OCI-M2 (cell line): ENCODE measurements around the gene UNC5C.
"Not testable (repeated sequence)": the region's sequence is repeated elsewhere in the genome, so short reads cannot be mapped to it uniquely, and the experiment has no call there.

Experiments
- DNase-seq: peaks from one replicate; lab custom pipeline; 2025; ENCODE audit not compliant: unreplicated experiment; lab: John Stamatoyannopoulos, UW

UNC5C gene

DNA sequence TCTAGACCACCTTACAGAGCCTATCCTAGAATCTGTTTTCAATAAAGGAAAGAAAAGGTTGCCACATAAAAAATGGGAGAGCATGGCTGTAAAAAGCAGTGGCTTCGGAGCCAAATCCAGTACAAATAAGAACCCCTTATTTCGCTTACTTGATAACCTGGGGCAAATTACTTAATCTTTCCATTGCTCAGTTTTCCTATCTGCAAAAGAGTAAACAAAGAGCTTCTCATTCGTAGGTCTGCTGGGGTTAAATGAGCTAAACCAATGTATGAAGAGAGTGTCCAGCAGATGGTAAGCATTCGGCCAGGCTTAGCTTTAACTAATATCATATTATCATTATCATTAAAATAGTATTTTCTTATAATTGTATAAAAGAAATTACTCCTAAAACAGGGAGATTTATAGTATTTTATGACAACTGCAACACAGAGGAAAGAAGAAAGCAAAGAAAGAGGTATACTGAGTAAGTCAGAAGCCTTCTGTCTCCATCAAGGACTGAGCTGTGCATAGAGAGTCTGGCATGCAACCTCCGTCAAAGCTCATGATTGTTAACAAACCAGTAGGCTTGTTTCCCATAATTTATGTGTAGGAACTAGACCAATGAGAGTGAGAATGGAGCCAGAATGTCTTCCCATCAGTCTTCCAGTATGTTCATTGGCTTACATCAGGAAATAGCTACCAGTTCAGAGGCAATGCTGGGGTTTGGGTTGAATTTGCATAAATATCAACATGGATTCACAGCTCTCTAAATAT is 364.9 kb downstream of the UNC5C start:
- DNase-seq: no peak

DNA sequence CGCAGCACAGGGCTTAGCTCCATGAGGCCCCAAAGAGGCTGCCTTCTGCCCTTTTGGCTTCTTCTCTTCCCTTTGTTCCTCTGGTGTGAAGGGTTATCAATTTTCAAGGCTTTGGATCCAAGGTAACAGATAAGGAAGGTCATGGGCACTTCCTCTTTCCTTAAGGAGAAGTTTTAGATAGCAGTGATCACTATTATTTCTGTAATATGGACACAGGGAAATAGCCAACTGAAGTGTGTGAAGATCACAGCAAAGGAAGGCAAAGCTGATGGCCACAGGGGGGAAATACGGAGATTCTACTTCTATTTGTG is 366.8 kb downstream of the UNC5C start:
- DNase-seq: no peak

DNA sequence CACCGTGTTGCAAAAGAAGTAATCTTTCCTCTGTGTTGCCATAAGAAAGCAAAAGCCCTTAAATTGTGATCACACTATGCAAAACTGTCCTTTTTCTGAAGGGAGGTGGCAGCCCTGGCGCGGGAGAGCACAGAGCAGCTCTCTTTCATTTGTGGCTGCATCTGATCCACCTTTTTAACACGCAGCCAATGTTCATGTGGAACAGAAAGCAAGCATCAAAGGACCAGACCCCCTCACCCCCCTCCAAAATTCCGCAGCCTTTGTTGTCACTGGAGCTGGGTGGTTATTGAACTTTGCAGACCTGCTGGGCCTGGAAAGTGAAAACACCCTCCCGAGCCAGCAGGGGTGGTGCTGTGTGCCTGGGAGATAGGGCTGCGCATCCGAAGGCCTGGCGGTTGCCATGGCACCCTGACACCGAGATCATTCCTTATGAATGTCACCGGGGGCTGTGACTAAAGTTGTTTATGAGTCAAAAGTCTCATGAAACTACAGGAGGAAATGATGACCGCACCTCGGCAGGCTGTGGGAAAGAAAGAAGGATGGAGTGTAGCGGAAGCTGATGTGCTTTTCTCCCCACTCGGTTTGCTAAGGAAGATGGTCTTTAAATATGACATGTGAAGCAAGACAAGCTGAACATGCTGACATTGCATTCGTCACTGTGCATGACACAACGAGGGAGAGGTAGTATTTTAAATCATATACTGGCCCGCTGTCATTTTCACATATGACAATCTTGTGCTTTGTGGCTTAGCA is 367.4 kb downstream of the UNC5C start:
- DNase-seq: no peak

DNA sequence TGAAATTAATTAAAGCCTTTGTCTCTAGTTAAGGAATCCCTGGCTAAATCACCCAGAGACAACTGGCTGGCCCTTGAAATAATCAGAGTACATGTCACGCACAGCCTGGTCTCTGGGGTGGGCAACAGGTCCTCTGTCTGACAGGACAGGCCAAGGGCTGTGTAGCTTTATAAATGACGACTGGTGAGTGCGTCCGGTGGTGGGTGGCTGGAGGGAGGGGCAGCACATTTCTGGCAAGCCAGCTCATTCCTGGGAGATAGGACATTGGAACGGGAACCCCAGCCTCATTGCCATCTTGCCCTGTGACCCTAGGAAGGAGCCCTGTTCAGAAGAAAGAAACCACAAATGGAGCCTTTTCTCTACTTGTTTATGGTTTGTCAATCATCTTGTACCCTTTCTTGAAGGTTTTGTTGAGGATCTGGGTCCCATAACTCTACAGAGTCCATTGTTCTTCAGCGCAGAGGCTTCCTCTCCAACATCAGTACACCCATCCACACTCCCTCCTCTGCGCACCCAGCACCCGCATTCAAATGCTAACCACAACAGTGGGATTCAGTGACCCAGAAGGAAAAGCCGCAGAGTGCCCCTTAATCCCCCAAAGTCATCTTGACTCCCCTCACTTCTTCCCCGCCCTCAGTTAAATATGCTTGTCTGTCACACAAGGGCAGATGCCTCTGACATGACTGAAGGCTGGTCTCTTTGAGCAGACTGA is 368.1 kb downstream of the UNC5C start:
- no peak for DNase-seq

DNA sequence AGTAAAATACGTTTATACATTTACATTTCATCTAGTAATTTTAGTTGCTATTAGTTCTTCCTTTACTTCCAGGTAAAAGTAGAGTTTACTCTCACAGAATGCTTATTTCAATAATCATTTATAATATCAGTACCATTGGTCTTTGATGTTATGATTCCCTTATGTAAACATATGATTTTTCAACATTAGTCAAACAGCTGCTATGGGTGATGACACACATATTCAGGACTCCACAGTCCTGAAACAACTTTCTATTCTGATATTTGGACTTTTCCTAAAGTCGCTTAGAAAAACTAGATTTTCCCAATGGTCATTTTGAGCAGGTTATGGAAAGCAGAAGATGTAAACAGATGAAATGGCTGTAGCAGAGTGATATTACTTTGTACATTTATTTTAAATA is 369.8 kb downstream of the UNC5C start:
- DNase-seq: no peak

DNA sequence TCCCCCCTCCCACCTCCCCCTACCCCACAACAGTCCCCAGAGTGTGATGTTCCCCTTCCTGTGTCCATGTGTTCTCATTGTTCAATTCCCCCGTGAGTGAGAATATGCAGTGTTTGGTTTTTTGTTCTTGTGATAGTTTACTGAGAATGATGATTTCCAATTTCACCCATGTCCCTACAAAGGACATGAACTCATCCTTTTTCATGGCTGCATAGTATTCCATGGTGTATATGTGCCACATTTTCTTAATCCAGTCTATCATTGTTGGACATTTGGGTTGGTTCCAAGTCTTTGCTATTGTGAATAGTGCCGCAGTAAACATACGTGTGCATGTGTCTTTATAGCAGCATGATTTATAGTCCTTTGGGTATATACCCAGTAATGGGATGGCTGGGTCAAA is 377.4 kb downstream of the UNC5C start:
- not testable (repeated sequence) for DNase-seq

DNA sequence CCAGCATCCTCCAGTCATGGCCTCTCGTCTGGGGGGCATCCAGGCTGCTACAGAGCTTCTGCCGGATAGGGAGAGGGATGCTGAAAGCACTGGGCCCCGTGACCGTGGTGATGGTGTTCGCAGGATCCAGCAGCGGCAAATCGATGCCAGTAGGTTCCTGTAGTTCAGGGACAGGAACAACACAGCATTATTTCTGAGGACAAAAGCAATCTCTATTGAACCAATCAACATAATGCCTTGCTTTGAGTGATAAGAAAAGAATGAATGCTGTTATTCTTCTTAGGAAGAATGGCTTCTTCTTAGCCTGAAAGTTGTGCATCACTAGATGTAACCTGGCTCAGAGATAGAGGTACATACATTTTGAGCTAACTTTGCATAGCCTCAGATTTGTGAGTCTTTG is 378.6 kb downstream of the UNC5C start:
- DNase-seq: no peak

DNA sequence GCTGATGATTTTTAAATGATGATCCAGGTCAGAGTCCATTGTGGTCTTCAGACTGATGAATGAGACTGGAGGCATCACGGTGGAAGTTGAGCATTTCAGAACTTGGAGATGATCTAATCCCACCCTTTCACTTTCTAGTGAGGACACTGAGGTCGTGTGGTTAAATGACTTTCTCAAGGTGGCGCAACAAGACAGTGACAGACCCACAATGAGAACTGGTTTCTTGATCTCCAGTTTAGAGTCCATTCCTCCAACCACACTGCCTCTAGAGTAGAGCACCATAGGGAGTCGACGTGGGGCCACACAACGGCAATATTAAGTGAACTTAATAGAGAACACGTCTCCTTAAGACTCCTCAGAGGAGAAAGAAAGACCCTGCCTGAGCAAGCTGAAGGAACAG is 381.0 kb downstream of the UNC5C start:
- no peak for DNase-seq

DNA sequence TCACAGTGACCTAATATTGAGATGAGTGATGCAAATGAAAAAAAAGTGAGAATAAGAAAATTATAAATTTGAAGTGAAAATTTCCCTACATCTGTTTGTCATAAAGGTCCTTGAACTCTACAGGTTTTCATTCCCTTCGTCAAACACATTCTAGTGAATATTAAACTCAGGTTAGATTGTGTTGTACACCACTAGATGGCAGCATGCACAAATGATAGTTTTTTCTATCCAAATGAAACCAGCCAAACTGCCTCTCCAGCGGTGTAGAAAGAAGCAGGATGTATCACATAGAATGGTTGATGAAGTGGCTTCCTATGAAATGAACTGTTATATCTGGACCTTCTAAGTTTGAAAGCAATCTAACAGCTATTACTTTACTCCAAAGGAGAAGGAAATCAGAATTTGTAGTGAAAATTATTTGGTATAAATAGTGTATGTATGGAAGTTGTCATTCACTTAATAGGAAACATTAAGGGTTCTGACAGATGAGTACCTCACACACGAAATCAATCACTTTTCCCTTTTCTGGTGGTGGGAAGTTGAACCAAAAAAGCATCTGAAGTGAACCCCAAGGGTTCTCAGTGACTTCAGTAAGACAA is 382.7 kb downstream of the UNC5C start:
- no peak for DNase-seq

DNA sequence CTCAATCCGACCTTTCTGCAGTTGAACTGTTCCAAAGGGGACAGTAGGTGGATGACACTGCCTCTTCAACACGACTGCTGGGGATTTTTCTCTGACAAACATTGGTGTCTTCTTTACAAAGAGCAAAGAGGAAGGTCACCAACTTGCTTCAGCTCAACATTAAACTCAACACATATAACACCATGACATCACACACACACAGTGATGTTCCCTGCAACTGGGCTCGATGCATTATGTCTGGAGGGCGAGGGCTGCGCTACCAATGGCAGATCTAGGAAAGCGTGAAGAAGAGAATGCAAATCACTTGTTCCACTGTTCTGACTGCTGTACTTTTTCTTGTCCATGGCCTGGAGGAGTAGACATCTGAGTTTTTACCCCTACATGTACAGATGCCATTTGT is 385.9 kb downstream of the UNC5C start:
- DNase-seq: no peak

DNA sequence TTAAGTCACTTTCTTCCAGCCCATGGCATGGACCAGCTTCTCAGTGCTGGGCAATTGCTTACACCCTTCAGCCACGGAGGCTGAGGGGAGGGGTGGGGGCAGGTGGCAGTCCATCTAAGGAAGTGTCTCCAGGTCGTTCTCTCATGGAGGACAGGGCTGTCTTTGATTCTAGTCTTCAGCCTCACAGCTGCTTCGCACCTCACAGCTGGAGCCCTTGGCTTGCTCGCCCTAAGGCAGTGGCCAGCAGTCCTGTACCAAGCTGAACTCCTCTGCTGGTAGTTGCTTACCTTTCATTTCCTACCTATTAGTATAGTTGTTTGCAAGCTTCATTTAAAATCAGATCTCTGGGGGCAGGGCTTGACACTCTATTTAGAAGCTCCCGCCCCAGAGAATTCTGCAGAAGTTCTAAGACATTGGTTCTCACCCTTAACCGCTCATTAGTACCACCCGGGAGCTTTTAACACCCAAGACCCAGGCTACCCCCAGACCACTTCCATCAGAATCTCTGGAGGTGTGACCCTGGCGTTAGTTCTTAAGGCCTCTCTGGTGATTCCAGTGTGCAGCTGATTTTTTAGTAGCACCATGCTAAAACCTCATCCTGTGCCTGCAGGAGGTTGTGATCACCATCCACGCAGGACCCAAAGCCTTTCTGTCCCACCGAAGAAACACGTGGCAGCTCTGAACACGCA is 386.8 kb downstream of the UNC5C start:
- no peak for DNase-seq

DNA sequence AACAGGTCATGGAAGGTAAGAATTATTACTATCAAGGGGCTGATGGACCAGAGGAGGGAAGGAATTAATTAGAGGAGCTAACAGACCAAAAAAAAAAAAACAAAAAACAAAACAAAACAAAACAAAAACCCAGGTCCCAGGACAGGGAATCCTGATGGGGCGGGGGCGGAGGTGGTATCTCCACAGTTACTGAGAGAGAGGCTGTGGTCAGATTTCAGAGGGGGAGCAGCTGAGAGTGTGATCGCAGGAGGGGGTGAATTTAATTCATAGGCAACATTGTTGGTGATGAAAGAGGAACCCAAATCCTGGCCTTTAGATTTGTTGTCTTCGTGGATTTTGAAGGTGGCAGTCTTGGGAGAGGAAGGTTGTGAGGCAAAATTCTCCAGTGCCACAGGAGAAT is 389.4 kb downstream of the UNC5C start:
- no peak for DNase-seq

DNA sequence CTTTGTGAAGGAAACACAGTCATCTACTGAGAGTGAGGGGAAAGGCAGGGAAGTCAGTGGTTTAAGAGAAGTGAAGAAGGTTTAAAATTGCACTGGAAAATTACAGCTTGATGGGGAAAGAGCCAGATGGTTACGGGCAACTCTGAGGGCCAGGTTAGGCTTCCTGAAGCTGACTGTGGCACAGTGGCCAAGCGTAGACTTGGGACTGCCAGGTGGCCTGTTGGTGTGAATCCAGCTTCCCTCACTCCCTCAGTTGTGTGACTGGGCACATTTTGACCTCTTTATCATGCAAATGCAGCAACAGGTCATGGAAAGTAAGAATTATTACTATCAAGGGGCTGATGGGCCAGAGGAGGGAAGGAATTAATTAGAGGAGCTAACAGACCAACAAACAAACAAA is 390.1 kb downstream of the UNC5C start:
- no peak for DNase-seq

DNA sequence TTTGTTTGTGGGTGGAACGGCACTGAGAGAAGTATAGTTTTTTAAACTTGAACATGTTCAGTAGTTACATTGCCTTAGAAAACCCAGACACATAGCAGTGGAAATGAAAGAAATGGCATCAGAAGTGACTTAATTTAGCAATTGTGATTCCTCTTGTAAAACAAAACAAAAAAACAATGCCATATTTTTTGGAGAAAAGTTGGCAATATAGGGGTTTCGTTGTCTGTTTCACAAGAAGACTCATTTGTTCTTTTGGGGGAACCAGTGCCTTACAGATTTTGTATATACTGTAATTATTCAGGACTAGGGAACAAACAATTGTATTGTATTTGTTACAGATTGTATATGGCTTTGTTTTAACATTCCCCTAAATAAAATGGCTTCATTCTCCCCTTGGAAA is 390.7 kb downstream of the UNC5C start:
- DNase-seq: no peak

DNA sequence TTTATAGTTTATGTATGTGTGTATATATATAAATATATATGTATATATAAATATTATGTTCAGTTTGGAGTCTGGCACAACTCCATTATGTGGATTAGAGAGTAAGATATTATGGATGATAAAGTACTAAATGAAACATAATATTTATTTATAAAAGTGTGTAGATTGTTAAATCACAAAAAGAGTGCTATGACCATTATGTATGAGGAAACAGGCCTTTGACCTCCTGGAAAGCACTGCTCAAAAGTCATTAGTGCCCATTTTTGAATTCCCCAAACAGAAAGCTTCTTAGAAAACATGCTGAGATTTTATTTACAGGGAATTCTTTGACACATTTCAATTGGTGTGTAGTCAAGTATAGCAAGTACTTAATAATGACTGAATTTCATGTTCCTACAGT is 391.2 kb downstream of the UNC5C start:
- DNase-seq: no peak

DNA sequence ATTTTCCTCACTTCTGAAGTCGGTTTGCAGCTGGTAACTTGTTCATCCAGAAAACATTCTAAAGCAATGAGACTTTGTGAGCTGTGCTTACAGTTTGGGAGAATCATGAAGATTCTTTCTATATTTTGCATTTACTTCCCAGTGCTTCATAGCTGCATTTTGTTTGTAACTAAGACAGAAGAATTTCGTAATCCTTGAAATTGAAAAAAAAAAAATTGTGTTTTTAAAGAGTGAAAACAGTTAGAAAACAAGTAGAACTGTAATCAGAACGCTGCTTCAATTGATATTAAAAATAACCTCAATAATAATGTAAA is 392.4 kb downstream of the UNC5C start:
- no peak for DNase-seq

DNA sequence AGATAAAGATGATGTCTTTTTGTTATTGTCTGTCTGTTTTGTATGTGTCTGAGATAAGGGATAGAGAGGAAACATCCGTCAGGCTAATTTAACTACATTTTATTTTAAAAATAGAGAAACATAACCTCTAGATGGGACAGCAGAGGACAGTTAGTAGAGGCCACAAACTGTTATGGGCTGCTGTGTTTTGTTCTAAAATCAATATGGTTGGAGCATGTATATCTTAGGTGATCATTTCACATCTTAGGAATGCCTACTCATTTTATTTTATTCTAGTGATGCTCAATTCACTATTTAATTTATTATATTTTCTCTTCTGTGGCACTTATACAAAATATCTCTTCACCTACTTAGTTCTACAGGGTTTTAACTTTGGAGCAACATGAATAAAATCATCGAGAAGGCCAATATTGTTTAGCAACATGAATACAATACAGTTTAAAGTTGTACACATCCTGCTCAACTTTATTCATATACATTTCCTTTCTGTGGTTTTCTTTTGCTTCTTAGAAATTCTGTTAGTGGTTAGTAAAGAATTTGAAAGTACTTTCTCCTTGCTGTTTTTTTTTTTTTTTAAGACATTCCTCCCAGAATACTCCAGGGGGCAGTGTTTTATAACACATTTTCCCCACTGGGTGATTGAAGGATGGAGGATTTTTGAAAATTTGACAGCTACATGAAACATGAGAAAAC is 392.9 kb downstream of the UNC5C start:
- no peak for DNase-seq

DNA sequence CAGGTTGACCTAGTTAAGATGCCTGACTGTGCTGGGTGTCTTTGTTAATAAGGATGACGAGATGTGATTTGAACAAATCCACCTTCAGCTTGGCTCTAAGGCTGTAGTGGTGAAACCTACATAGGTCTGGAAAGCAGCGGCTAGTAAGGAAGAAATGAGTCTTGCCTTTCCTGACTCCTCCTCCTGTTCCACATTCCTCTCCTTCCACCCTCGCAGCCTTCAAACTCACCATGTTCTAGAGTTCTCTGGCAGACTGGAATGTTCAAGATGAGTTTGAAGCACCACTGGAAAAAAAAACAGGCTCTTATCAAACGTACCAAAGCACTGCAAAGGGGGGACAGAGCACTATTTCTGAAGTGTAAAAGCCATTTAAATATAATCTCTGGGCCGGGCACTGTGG is 395.6 kb downstream of the UNC5C start:
- no peak for DNase-seq

DNA sequence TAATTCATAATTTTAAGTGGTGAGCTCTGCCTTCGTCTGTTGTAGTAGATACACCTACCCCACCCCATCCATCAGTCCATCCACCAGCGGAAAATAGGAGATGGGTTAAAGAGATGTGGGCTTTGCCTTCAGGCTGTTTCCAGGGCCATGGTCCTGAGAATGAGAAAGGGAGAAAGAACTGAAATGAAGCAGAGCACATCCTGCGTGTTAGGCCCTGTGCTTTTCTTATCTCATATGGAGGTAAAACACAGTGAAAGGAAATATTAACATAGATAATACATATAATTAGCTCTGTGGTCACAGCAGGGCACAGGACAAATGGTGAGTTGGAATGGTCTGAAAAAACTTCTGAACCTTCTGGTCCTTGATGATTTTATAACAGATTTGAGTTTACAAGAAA is 397.5 kb downstream of the UNC5C start:
- DNase-seq: no peak

DNA sequence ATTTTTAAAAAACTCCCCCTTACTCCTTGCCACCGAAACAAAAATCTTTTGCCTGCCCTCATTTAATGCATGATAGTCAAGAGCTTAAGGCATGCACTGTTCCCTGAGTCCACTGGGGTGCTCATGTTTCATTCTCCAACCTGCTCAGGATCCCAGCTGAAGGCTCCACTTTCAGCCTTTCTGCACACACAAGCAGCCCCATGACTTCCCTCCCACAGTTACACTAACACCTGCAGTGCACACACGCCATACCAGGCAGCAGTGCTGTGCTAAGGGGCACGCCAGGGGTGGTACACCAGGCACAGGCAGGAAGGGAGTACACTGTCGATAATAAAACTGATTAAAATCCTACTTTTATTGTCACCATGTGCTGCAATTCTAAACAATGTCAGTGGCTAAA is 405.8 kb downstream of the UNC5C start:
- DNase-seq: no peak

DNA sequence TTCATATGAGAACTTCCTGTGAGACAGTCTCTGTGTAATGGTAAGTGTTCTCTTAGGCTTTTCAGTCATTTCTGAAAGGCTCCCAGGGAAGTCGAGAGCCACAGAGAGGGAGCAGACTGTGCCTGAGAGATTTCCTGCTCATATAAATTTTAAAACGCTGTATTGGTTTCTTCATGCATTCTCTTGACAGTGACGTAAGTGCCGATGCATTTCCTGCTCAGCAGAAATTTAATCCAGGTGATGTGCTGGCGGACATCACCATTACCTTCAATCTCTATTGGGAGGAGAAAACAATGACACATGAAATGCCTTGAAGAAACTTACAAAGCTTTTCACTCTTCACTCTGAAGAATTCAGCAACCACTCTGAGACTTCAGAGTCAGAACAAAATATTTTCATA is 407.4 kb downstream of the UNC5C start:
- no peak for DNase-seq
